Nephron progenitor cell (in vitro differentiated cells): Measurements from ENCODE around the gene SAMMSON.

Experiments used
- DNase-seq: peaks from one replicate; pipeline ENCODE4 v3.0.0; 2021
- H3K27ac Mint-ChIP-seq: 2 replicates; pipeline ENCODE4 v1.8.0; 2021; ENCODE audit warnings: mild to moderate bottlenecking, moderate library complexity, mixed read lengths
- H3K27me3 Mint-ChIP-seq: 2 replicates; pipeline ENCODE4 v1.8.0; 2021; ENCODE audit warnings: mild to moderate bottlenecking, low read depth, mixed read lengths; ENCODE audit not compliant: poor library complexity
- H3K36me3 Mint-ChIP-seq: 2 replicates; pipeline ENCODE4 v1.8.0; 2021; ENCODE audit warnings: low read depth, mixed read lengths
- H3K4me1 Mint-ChIP-seq: 2 replicates; pipeline ENCODE4 v1.8.0; 2021; ENCODE audit warnings: mixed read lengths
- H3K4me3 Mint-ChIP-seq: 2 replicates; pipeline ENCODE4 v1.8.0; 2021; ENCODE audit warnings: mild to moderate bottlenecking, moderate library complexity, mixed read lengths
- H3K9me3 Mint-ChIP-seq: 2 replicates; pipeline ENCODE4 v1.8.0; 2021; ENCODE audit warnings: mild to moderate bottlenecking, moderate library complexity, mixed read lengths
- CTCF ChIP-seq: fragments of 200-600 bp; sonication (generic); IDR thresholded peaks from 2 replicates; pipeline ENCODE4 v1.5.0; 2021; ENCODE audit warnings: antibody characterized with exemption

SAMMSON gene

DNA sequence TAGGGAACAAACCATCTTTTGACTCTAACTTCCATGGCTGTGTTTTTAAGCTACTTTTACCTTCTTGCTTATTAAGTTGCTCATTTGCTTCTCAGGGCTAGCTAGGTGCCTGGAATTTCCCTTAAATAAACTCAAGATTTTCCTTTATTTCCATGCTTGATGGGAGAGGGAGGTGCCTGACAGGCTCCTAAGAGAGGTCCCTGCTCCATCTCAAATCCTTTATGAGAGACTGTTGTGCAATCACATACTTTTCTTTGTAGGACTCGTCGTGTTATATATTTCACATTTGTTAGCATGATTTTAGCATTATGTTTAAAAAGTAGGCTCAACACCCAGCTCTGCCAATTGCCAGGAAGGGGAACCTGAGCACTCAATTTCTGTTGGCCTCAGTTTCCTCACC, 95.7 kb downstream of the SAMMSON start:
- H3K27ac Mint-ChIP-seq: no peak overlapping the region
- no peak for TF ChIP-seq CTCF
- H3K27me3 Mint-ChIP-seq: peaks cover 4% of the 10 kb centered on the region
- no peaks in the 10 kb centered on the region for H3K4me1 Mint-ChIP-seq
- no peaks in the 10 kb centered on the region for H3K36me3 Mint-ChIP-seq
- no peak for DNase-seq
- no peak overlapping the region for H3K4me3 Mint-ChIP-seq
- no peaks in the 10 kb centered on the region for H3K9me3 Mint-ChIP-seq

DNA sequence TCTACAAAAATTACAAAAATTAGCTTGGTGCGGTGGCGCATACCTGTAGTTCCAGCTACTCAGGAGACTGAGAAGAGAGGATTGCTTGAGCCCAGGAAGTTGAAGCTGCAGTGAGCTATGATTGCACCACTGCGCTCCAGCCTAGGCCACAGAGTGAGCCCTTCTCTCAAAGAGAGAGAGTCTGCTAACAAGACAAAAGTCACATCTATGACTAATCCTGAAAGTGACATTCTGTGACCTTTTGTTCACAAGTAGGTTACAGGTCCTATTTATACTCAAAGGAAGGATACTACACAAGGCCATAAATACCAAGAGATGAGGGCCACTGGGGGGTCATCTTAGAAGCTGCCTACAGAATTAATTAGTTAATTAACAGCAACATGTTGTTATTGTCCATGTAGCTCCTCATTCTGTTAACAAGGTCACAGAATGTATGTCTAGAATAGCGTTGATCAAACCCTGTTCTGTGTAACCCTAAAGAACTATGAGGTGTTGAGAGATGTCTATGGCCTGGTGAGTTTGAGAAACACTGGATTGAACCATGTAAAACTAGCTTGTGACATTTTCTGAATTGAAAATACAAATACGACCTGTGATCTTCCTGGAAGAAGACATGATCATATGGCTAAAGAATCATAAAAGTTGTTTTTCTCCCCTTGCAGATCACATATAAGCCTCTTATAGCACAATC, 97.0 kb downstream of the SAMMSON start:
- H3K4me3 Mint-ChIP-seq: no peak overlapping the region
- TF ChIP-seq CTCF: no peak
- H3K4me1 Mint-ChIP-seq: no peaks in the 10 kb centered on the region
- H3K9me3 Mint-ChIP-seq: no peaks in the 10 kb centered on the region
- peaks cover 4% of the 10 kb centered on the region for H3K27me3 Mint-ChIP-seq
- no peak for DNase-seq
- H3K27ac Mint-ChIP-seq: peak overlapping the region; percentile 36
- H3K36me3 Mint-ChIP-seq: no peaks in the 10 kb centered on the region

DNA sequence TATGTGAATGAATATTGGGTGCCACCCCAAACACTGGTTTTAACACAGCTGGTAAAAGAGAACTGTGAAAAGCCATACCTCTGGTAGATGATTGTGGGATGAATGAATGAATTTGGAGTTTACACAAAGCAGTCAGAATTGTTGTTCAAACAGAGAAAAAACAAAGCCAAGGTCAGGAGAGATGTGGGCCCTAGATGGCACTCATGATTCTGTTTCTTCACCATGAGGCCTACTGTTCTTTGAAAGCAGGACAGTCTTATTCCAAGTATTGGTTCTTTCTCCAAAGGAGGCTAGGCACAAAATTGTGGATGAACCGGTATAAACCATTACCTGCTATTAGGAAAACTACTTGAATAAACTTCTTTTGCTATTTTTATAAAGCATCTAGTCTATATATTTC, 97.6 kb downstream of the SAMMSON start:
- Mint-ChIP-seq H3K27ac (no peak overlapping the region), H3K27me3 (peaks cover 4% of the 10 kb centered on the region), H3K9me3 (no peaks in the 10 kb centered on the region), H3K4me1 (no peaks in the 10 kb centered on the region), H3K36me3 (no peaks in the 10 kb centered on the region), H3K4me3 (no peak overlapping the region)
- no peak for DNase-seq
- TF ChIP-seq CTCF: no peak

DNA sequence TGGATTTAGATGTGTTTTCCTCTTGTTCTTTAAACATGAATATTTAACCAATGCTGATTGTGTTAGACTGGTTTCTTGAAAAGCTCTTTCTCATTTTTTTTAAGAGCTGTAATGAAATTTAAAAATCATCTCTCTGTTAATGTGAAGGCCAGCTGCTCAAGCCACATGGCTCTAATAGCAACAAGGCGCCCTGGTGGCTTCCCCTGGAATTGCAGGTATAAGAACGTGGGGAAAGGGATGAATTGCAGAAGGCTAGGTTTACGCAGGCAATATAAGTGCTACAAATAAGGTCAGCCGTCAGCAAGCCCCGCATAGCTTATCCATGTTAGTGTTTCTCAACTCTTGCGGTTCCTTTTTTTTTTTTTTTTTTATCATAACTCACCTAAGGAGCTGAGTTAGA, 108.5 kb downstream of the SAMMSON start:
- no peaks in the 10 kb centered on the region for H3K9me3 Mint-ChIP-seq
- H3K4me3 Mint-ChIP-seq: no peak overlapping the region
- peak; percentile 44 for DNase-seq
- H3K27me3 Mint-ChIP-seq: no peaks in the 10 kb centered on the region
- no peak overlapping the region for H3K27ac Mint-ChIP-seq
- H3K36me3 Mint-ChIP-seq: no peaks in the 10 kb centered on the region
- TF ChIP-seq CTCF: peak; percentile 48
- no peaks in the 10 kb centered on the region for H3K4me1 Mint-ChIP-seq

GRCh38 chr3:70108546-70108945, 109.0 kb downstream of the SAMMSON start:
- Mint-ChIP-seq H3K36me3 (no peaks in the 10 kb centered on the region), H3K4me1 (no peaks in the 10 kb centered on the region), H3K4me3 (no peak overlapping the region), H3K27me3 (no peaks in the 10 kb centered on the region), H3K27ac (no peak overlapping the region), H3K9me3 (no peaks in the 10 kb centered on the region)
- no peak for DNase-seq
- no peak for TF ChIP-seq CTCF

DNA sequence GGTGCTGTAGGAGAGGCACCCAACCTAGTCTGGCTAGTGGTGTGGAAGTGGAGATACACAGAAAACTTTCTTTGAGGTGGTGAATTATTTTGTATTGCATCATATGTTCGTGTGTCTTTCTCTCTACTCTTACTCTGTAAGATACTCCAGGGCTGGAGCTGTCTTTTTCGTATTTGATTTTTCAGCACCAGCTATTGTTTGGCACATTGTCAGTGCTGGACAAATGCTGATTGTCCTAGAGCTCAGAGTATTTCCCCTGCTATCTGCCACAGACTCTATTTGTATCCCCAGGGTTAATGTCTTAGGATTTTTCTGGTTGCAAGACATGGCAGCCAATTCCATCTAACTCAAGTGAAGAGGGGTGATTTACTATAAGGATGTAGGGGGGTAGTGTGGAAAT, 110.5 kb downstream of the SAMMSON start:
- H3K4me1 Mint-ChIP-seq: no peaks in the 10 kb centered on the region
- H3K9me3 Mint-ChIP-seq: no peaks in the 10 kb centered on the region
- H3K27ac Mint-ChIP-seq: no peak overlapping the region
- H3K4me3 Mint-ChIP-seq: no peak overlapping the region
- no peaks in the 10 kb centered on the region for H3K27me3 Mint-ChIP-seq
- H3K36me3 Mint-ChIP-seq: no peaks in the 10 kb centered on the region
- no peak for DNase-seq
- no peak for TF ChIP-seq CTCF
